Measurements from ENCODE around the gene MRPL3. TPM values are rescaled to one million over a fixed set of nuclear protein-coding genes. Genes with fewer than 3 reads are reported as not detected.

MRPL3 gene
- total and polyA plus RNA-seq, 3 donors from 2014 or later = 66.3 to 104 (median 86.2) TPM

DNA sequence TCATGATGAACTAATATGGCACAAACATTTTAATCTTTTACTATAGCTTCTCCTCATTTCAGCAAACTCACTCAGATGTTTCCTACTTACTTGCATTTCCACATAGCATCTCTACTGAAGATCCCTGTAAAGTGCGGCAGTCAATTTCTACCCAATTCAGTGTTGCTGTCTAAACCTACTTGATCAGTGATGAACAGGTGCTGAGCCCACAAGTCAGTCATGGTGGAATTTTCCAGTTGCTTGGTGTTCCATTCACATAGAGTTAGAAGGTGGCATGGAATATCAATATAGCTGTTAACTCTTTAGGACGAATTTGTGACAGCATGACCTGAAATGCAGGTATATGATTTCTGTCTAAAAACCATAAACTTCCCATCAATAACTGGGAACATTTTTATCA is 22.7 kb downstream of the MRPL3 start:
- no peak for TF ChIP-seq POLR2A (IDR thresholded peaks at IDR 0.05)
- TF ChIP-seq, protein P1, sequence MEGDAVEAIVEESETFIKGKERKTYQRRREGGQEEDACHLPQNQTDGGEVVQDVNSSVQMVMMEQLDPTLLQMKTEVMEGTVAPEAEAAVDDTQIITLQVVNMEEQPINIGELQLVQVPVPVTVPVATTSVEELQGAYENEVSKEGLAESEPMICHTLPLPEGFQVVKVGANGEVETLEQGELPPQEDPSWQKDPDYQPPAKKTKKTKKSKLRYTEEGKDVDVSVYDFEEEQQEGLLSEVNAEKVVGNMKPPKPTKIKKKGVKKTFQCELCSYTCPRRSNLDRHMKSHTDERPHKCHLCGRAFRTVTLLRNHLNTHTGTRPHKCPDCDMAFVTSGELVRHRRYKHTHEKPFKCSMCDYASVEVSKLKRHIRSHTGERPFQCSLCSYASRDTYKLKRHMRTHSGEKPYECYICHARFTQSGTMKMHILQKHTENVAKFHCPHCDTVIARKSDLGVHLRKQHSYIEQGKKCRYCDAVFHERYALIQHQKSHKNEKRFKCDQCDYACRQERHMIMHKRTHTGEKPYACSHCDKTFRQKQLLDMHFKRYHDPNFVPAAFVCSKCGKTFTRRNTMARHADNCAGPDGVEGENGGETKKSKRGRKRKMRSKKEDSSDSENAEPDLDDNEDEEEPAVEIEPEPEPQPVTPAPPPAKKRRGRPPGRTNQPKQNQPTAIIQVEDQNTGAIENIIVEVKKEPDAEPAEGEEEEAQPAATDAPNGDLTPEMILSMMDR (IDR thresholded peaks at IDR 0.05) = no peak
- Histone ChIP-seq H3K4me1 (peaks cover 4% of the 10 kb centered on the region), H3K36me3 (ENCODE audit: low read depth, missing control alignments) (no peaks in the 10 kb centered on the region), H3K4me3 (no peak overlapping the region), H3K9me3 (no peaks in the 10 kb centered on the region), H3K27me3 (no peaks in the 10 kb centered on the region), H3K27ac (no peak overlapping the region)
- intact Hi-C loops (cut with DNase I; ENCODE audit: low total_unique reads) = no loop called here
- 92 to 95% methylated on average over 2 of the region's 2 CpGs for WGBS, 2 donors
- no peak for DNase-seq

DNA sequence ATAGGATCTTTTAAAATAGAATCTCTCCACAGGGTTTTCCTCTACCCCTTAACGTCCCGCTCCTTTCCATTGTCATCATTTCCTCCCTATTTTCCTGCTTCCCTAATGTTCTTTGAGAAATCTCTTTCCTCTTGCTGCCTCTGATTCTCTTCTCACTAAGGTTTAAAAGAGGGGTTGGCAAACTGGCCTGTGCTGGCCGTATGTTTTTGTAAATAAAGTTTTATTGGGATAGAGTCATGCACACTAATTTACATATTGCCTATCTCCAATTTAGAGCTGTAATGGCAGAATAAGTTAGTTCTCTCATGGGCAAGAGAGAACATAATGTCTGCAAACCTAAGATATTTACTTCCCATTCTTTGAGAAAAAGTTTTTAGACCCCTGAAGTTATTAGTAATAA is 25.0 kb downstream of the MRPL3 start:
- H3K27me3 ChIP-seq = no peaks in the 10 kb centered on the region
- DNase-seq = no peak
- peaks cover 4% of the 10 kb centered on the region for H3K4me1 ChIP-seq
- WGBS, 2 donors = 87 to 90% methylated on average over 3 of the region's 3 CpGs
- no peak overlapping the region for H3K4me3 ChIP-seq
- no peak for TF ChIP-seq POLR2A (IDR thresholded peaks at IDR 0.05)
- TF ChIP-seq, protein P1 (IDR thresholded peaks at IDR 0.05) = no peak
- no peak overlapping the region for H3K27ac ChIP-seq
- intact Hi-C loops (cut with DNase I; ENCODE audit: low total_unique reads) = no loop called here
- H3K36me3 ChIP-seq (ENCODE audit: low read depth, missing control alignments) = no peaks in the 10 kb centered on the region
- no peaks in the 10 kb centered on the region for H3K9me3 ChIP-seq

DNA sequence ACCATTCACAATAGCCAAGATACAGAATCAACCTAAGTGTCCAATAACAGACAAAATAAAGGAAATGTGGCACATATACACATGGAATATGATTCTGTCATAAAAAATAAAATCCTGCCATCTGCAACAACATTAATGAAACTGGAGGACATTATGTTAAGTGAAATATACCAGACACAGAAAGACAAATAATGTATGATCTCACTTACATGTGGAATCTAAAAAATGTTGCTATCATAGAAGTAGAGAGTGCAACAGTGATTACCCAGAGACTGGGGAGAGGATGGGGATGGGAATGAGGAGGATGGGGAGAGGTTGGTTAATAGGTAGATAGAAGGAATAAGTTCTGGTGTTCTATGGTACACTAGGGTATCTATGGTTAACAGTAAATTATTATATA is 28.7 kb downstream of the MRPL3 start:
- intact Hi-C loops (cut with DNase I; ENCODE audit: low total_unique reads) = no loop called here
- DNase-seq = no peak
- no peaks in the 10 kb centered on the region for H3K27me3 ChIP-seq
- H3K4me3 ChIP-seq = no peak overlapping the region
- H3K36me3 ChIP-seq (ENCODE audit: low read depth, missing control alignments) = no peaks in the 10 kb centered on the region
- no peak for TF ChIP-seq POLR2A (IDR thresholded peaks at IDR 0.05)
- TF ChIP-seq, protein P1 (IDR thresholded peaks at IDR 0.05) = no peak
- H3K27ac ChIP-seq = no peak overlapping the region
- H3K4me1 ChIP-seq = no peaks in the 10 kb centered on the region
- H3K9me3 ChIP-seq = no peaks in the 10 kb centered on the region

DNA sequence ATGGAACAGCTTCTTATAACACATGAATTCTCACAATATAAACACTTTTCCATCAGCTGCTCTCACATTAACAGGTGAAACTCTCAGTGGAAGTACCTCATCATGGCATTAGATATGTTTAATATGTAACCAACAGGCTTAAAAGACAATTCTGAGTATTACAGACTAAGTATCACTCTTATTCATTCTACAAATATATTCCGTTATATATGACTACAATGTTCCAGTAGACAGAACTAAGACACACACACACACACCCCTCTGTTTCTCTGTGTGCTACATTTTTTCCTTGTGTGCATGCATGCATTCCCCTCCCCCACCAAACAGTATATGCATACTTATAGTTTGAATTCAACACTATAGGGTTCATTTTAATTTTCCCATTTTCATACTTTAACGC is 32.4 kb downstream of the MRPL3 start:
- DNase-seq = no peak
- Histone ChIP-seq H3K4me1 (no peaks in the 10 kb centered on the region), H3K27me3 (no peaks in the 10 kb centered on the region), H3K4me3 (no peak overlapping the region), H3K36me3 (ENCODE audit: low read depth, missing control alignments) (no peaks in the 10 kb centered on the region), H3K9me3 (no peaks in the 10 kb centered on the region), H3K27ac (no peak overlapping the region)
- intact Hi-C loops (cut with DNase I; ENCODE audit: low total_unique reads) = no loop called here
- WGBS, 2 donors = 89 to 94% methylated on average over 2 of the region's 2 CpGs
- TF ChIP-seq, protein P1 (IDR thresholded peaks at IDR 0.05) = no peak
- no peak for TF ChIP-seq POLR2A (IDR thresholded peaks at IDR 0.05)

DNA sequence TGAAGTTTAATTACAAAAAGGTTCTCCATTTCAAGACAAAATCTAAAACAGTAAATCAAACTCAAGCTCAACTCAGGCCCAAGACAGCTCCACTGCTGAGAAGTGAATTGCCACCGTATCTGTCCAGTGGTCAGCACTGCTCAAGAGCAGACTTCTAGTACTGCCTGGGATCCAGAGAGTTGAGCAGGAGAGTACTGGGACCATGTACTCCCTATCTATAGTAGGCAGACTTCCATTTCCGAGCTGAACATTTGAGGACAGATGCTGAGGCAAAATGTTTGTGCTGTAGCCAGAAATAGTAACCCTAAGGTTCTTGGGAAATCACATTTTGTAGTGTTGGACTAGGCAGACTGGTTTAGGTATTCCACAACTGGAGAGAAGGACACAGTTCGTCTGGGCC is 44.1 kb downstream of the MRPL3 start:
- H3K4me1 ChIP-seq = no peaks in the 10 kb centered on the region
- WGBS, 2 donors = 73 to 79% methylated on average over 3 of the region's 3 CpGs
- H3K27me3 ChIP-seq = no peaks in the 10 kb centered on the region
- no peak for DNase-seq
- no peaks in the 10 kb centered on the region for H3K36me3 ChIP-seq (ENCODE audit: low read depth, missing control alignments)
- TF ChIP-seq, protein P1 (IDR thresholded peaks at IDR 0.05) = no peak
- no peak for TF ChIP-seq POLR2A (IDR thresholded peaks at IDR 0.05)
- intact Hi-C loops (cut with DNase I; ENCODE audit: low total_unique reads) = no loop called here
- no peaks in the 10 kb centered on the region for H3K9me3 ChIP-seq
- no peak overlapping the region for H3K4me3 ChIP-seq
- no peak overlapping the region for H3K27ac ChIP-seq
